ENCODE results near the gene PRSS33.

Gene PRSS33

GRCh38 chr16:2827374-2827791, 40.0 kb upstream of the PRSS33 start:
- Histone ChIP-seq H3K4me3 (ENCODE audit: low read depth, low read length) (no peak overlapping the region), H3K9me3 (no peaks in the 10 kb centered on the region), H3K27me3 (no peaks in the 10 kb centered on the region), H3K36me3 (no peaks in the 10 kb centered on the region), H3K4me1 (no peaks in the 10 kb centered on the region)
- no peak for DNase-seq
- no peak for TF ChIP-seq CTCF (IDR thresholded peaks at IDR 0.05; ENCODE audit: low read depth, low read length)

GRCh38 chr16:2826591-2827373, 39.4 kb upstream of the PRSS33 start:
- no peaks in the 10 kb centered on the region for H3K9me3 ChIP-seq
- no peaks in the 10 kb centered on the region for H3K36me3 ChIP-seq
- DNase-seq = no peak
- no peak for TF ChIP-seq CTCF (IDR thresholded peaks at IDR 0.05; ENCODE audit: low read depth, low read length)
- no peak overlapping the region for H3K4me3 ChIP-seq (ENCODE audit: low read depth, low read length)
- no peaks in the 10 kb centered on the region for H3K4me1 ChIP-seq
- no peaks in the 10 kb centered on the region for H3K27me3 ChIP-seq

- no peak for TF ChIP-seq CTCF (IDR thresholded peaks at IDR 0.05; ENCODE audit: low read depth, low read length)
- Histone ChIP-seq H3K4me3 (ENCODE audit: low read depth, low read length) (no peak overlapping the region), H3K27me3 (no peaks in the 10 kb centered on the region), H3K4me1 (no peaks in the 10 kb centered on the region), H3K36me3 (no peaks in the 10 kb centered on the region), H3K9me3 (no peaks in the 10 kb centered on the region)
- no peak for DNase-seq
These were observed 38.5 kb upstream of the PRSS33 start for GRCh38 chr16:2825906-2826305.

GRCh38 chr16:2825049-2825742, 37.8 kb upstream of the PRSS33 start:
- no peaks in the 10 kb centered on the region for H3K27me3 ChIP-seq
- no peaks in the 10 kb centered on the region for H3K9me3 ChIP-seq
- H3K4me1 ChIP-seq = no peaks in the 10 kb centered on the region
- H3K36me3 ChIP-seq = no peaks in the 10 kb centered on the region
- no peak for TF ChIP-seq CTCF (IDR thresholded peaks at IDR 0.05; ENCODE audit: low read depth, low read length)
- H3K4me3 ChIP-seq (ENCODE audit: low read depth, low read length) = no peak overlapping the region
- no peak for DNase-seq

- H3K9me3 ChIP-seq = no peaks in the 10 kb centered on the region
- TF ChIP-seq CTCF (IDR thresholded peaks at IDR 0.05; ENCODE audit: low read depth, low read length) = no peak
- H3K27me3 ChIP-seq = no peaks in the 10 kb centered on the region
- no peaks in the 10 kb centered on the region for H3K36me3 ChIP-seq
- no peaks in the 10 kb centered on the region for H3K4me1 ChIP-seq
- no peak for DNase-seq
- H3K4me3 ChIP-seq (ENCODE audit: low read depth, low read length) = no peak overlapping the region
These were observed 37.3 kb upstream of the PRSS33 start for GRCh38 chr16:2824626-2825025.

- H3K27me3 ChIP-seq = no peaks in the 10 kb centered on the region
- H3K4me1 ChIP-seq = no peaks in the 10 kb centered on the region
- H3K4me3 ChIP-seq (ENCODE audit: low read depth, low read length) = no peak overlapping the region
- TF ChIP-seq CTCF (IDR thresholded peaks at IDR 0.05; ENCODE audit: low read depth, low read length) = no peak
- DNase-seq = no peak
- H3K9me3 ChIP-seq = no peaks in the 10 kb centered on the region
- H3K36me3 ChIP-seq = no peaks in the 10 kb centered on the region
These were observed 35.1 kb upstream of the PRSS33 start for GRCh38 chr16:2822496-2822895.
